ENCODE results near the gene EEF1AKMT3. TPM values are rescaled to one million over a fixed set of nuclear protein-coding genes. Genes with fewer than 3 reads are reported as not detected.

EEF1AKMT3 gene
- polyA plus RNA-seq, 2 of the 4 experiments (the other 2 are of a cell fraction), result 7.3 to 15.8 TPM

DNA sequence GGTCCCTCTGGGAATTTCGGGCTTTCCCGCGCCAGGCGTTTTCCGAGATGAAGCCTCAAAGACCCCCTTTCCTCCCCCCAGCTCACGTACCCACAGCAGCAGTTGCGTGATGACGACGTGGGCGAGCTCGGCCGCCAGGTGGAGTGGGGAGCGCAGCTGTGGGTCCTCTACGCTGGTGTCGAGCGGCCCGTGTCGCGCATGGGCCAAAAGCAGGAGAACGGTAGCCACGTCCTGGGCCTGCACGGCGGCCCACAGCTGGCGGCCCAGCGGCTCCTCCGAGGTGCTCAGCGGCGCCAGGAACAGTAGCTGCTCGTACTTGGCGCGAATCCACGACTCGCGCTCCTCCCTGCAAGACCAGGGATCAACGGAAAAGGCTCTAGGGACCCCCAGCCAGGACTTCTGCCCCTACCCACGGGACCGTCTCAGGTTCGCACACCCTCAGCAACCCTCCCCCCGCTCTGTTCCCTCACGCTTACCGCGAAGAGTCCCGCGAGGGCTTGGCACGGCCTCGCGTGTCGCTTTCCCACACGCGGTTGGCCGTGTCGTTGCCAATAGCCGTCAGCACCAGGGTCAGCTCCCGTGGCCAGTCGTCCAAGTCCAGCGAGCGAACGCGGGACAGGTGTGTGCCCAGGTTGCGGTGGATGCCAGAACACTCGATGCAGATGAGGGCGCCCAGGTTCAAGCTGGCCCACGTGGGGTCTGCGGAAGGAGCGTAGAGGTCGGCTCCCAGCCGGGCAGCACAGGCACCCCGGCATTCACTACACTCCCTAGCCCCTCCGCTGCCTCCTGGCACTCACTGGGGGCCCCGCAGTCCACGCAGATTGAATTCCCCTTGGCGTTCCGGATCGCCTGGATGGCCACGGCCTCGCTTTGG, 45.3 kb upstream of the EEF1AKMT3 start (continued):
- TF ChIP-seq, protein P1, sequence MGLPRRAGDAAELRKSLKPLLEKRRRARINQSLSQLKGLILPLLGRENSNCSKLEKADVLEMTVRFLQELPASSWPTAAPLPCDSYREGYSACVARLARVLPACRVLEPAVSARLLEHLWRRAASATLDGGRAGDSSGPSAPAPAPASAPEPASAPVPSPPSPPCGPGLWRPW (IDR thresholded peaks at IDR 0.05), result no peak
- TF ChIP-seq SMC3 (IDR thresholded peaks at IDR 0.05) (no peak), POLR2A (IDR thresholded peaks at IDR 0.05; ENCODE audit: low read length) (no peak), JUN (IDR thresholded peaks at IDR 0.05) (0 out of 5 replicates have a peak, but pooled peaks of 1 of the 2 experiments have one; percentile 5), HEYL (CRISPR knock-in tag; IDR thresholded peaks at IDR 0.05) (no peak), EP300 (IDR thresholded peaks at IDR 0.05) (no peak), RFX5 (IDR thresholded peaks at IDR 0.05) (no peak), HOXB13 (CRISPR knock-in tag; IDR thresholded peaks at IDR 0.05; ENCODE audit: low read depth) (peak; percentile 5; the same call in 1 of the 2 replicates), GATA3 (IDR thresholded peaks at IDR 0.05; ENCODE audit: borderline replicate concordance) (no peak)
- TF ChIP-seq, protein P2, sequence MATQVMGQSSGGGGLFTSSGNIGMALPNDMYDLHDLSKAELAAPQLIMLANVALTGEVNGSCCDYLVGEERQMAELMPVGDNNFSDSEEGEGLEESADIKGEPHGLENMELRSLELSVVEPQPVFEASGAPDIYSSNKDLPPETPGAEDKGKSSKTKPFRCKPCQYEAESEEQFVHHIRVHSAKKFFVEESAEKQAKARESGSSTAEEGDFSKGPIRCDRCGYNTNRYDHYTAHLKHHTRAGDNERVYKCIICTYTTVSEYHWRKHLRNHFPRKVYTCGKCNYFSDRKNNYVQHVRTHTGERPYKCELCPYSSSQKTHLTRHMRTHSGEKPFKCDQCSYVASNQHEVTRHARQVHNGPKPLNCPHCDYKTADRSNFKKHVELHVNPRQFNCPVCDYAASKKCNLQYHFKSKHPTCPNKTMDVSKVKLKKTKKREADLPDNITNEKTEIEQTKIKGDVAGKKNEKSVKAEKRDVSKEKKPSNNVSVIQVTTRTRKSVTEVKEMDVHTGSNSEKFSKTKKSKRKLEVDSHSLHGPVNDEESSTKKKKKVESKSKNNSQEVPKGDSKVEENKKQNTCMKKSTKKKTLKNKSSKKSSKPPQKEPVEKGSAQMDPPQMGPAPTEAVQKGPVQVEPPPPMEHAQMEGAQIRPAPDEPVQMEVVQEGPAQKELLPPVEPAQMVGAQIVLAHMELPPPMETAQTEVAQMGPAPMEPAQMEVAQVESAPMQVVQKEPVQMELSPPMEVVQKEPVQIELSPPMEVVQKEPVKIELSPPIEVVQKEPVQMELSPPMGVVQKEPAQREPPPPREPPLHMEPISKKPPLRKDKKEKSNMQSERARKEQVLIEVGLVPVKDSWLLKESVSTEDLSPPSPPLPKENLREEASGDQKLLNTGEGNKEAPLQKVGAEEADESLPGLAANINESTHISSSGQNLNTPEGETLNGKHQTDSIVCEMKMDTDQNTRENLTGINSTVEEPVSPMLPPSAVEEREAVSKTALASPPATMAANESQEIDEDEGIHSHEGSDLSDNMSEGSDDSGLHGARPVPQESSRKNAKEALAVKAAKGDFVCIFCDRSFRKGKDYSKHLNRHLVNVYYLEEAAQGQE (IDR thresholded peaks at IDR 0.05), result peak; percentile 73

DNA sequence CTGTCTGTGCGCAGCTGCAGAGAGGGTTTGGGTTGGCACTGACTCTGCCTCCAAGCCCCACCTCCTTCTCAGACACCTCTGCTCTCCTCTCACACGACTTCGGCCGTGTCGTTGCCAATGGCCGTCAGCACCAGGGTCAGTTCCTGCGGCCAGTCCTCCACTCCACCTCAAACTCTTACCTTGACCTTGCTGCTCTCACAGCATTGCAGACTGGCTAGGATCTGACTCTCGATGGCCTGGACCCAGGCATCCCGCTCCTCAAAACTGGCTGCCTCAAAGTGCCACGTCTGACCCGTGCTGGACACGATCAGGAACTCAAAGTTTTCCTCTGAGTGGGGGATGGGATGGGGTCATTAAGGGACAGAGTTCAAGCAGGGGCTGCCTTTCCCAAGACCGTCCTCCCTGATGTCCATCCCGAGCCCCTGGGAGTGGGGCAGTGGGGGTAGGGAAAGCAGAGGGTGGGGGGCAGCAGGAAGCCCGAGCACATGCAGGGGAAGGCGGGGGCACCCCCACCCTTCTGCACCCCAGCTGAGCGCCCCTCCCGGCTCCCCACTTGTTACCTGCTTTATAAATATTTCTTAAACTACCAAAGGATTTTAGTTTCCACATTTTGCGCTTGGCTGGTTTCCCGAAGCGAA, 44.5 kb upstream of the EEF1AKMT3 start:
- CTCF ChIA-PET, result interaction anchor here (2.7 to 13.8 kb wide), 5 partner anchors 10 to 145 kb away, joined by 14 to 242 read pairs (median 20); partner anchors contain the start of genes AGAP2 and TSPAN31

More for the DNA sequence above, 44.5 kb upstream of the EEF1AKMT3 start:
- no peak for FAIRE-seq
- no peak for ATAC-seq
- Histone ChIP-seq H3K4me3 (no peak overlapping the region), H3K4me2 (no peak overlapping the region), H3K4me1 (peaks cover 18% of the 10 kb centered on the region), H3K27ac (no peak overlapping the region), H3K9me3 (no peaks in the 10 kb centered on the region)
- no peak for DNase-seq (ENCODE audit: low read depth in 1 of 2, low spot score in 1 of 2)
- 91% methylated on average over 21 of the region's 21 CpGs for WGBS (ENCODE audit: missing lambda C conversion rate)
- POLR2A ChIA-PET, result no interaction called here
- TF ChIP-seq, protein P2 (IDR thresholded peaks at IDR 0.05), result peak; percentile 2; the same call in 1 of the 2 replicates
- TF ChIP-seq SMC3 (IDR thresholded peaks at IDR 0.05), result no peak
